H1 (cell line): ENCODE results near the gene VDAC2. TPM values are rescaled to one million over a fixed set of nuclear protein-coding genes. Genes with fewer than 3 reads are reported as not detected.

ENCODE experiments used
- CTCF ChIA-PET: fragments of 300-600 bp; sonication (Branson Sonifier 250); formaldehyde crosslinking; loops from one replicate; lab custom pipeline; 2021; ENCODE audit not compliant: partially characterized antibody; lab: Charles Lee
- POLR2A ChIA-PET: fragments of 300-600 bp; sonication (Branson Sonifier 250); formaldehyde crosslinking; loops from one replicate; lab custom pipeline; 2021; ENCODE audit warnings: inconsistent platforms; ENCODE audit not compliant: partially characterized antibody; lab: Charles Lee
- DNase-seq, 2 experiments: peaks; one replicate each; pipeline versions ENCODE4 v3.0.0 to v3.0.0-alpha.2; 2010 to 2022; ENCODE audit warnings: low spot score in 2 of 2, low read depth in 1 of 2, mixed read lengths in 1 of 2
- FAIRE-seq: peaks from 2 replicates; lab custom pipeline; 2011; peaks lifted over from hg19 to GRCh38; lab: Jason Lieb, UNC
- H2AFZ ChIP-seq: 2 replicates; pipeline ENCODE4 v1.8.1; 2012; ENCODE audit warnings: low read length, inconsistent platforms
- H2AK5ac ChIP-seq: 2 replicates; pipeline ENCODE4 v1.6.1; 2013; ENCODE audit warnings: low read depth, low read length
- H2BK120ac ChIP-seq: replicated peaks from 2 replicates; pipeline ENCODE3; 2013; ENCODE audit warnings: low read depth, low read length, inconsistent platforms
- H2BK12ac ChIP-seq: 2 replicates; pipeline ENCODE4 v1.6.1; 2013; ENCODE audit warnings: low read depth, low read length
- H2BK15ac ChIP-seq: 2 replicates; pipeline ENCODE4 v1.6.1; 2013; ENCODE audit warnings: low read length
- H2BK20ac ChIP-seq: 2 replicates; pipeline ENCODE4 v1.6.1; 2013; ENCODE audit warnings: low read length
- H2BK5ac ChIP-seq: 2 replicates; pipeline ENCODE4 v1.6.1; 2013; ENCODE audit warnings: low read depth, low read length
- H3K14ac ChIP-seq: 2 replicates; pipeline ENCODE4 v1.6.1; 2013; ENCODE audit warnings: inconsistent platforms; ENCODE audit not compliant: insufficient read length
- H3K18ac ChIP-seq: 2 replicates; pipeline ENCODE4 v1.6.1; 2013; ENCODE audit warnings: low read length; ENCODE audit errors: extremely low read depth
- H3K23ac ChIP-seq: 2 replicates; pipeline ENCODE4 v1.6.1; 2013; ENCODE audit warnings: inconsistent platforms; ENCODE audit not compliant: insufficient read length
- H3K23me2 ChIP-seq: 2 replicates; pipeline ENCODE4 v1.6.1; 2013; ENCODE audit warnings: low read depth, low read length
- H3K27ac ChIP-seq: 2 replicates; pipeline ENCODE4 v1.6.1; 2011; ENCODE audit warnings: low read depth, low read length, inconsistent platforms
- H3K27me3 ChIP-seq, 4 experiments: replicated peaks in 1 of 4; 1 replicate in 1 of 4; 2 replicates in 3 of 4; pipeline versions ENCODE4 v1.6.1 to v1.8.1; 2011 to 2013; ENCODE audit warnings: low read length in 3 of 4, mild to moderate bottlenecking in 3 of 4, inconsistent platforms in 2 of 4, mixed read lengths in 2 of 4, moderate library complexity in 1 of 4; ENCODE audit not compliant: control insufficient read depth in 3 of 4, insufficient read depth in 3 of 4; ENCODE audit errors: extremely low read depth in 1 of 4
- H3K36me3 ChIP-seq, 4 experiments: 2 replicates each; pipeline versions ENCODE4 v1.6.1 to v1.8.1; 2011 to 2013; ENCODE audit warnings: mild to moderate bottlenecking in 4 of 4, low read length in 3 of 4, moderate library complexity in 2 of 4, control low read depth in 1 of 4, inconsistent platforms in 1 of 4; ENCODE audit not compliant: insufficient read depth in 4 of 4, control insufficient read depth in 2 of 4
- H3K4ac ChIP-seq: replicated peaks from 2 replicates; pipeline ENCODE3; 2013; ENCODE audit warnings: low read length, low read depth, mixed read lengths, inconsistent platforms; ENCODE audit not compliant: insufficient read length
- H3K4me1 ChIP-seq, 4 experiments: replicated peaks in 1 of 4; 1 replicate in 1 of 4; 2 replicates in 3 of 4; pipeline versions ENCODE4 v1.6.1 to v1.8.1; 2011 to 2013; ENCODE audit warnings: low read length in 3 of 4, inconsistent platforms in 2 of 4, mixed read lengths in 1 of 4; ENCODE audit not compliant: insufficient read depth in 4 of 4, control insufficient read depth in 3 of 4
- H3K4me2 ChIP-seq, 2 experiments: 2 replicates each; pipeline versions ENCODE4 v1.6.1 to v1.8.1; 2011 to 2013; ENCODE audit warnings: low read depth in 2 of 2, low read length in 2 of 2, control low read depth in 1 of 2, inconsistent platforms in 1 of 2, mild to moderate bottlenecking in 1 of 2; ENCODE audit not compliant: insufficient read depth in 1 of 2
- H3K4me3 ChIP-seq, 4 experiments: fragments of 200-600, 300-600 bp in 1 of 4; sonication (generic), shearing (Covaris generic), sonication (Bioruptor Twin) in 1 of 4; 2 replicates each; pipeline versions ENCODE4 v1.5.1 to v1.8.1; 2011 to 2016; ENCODE audit warnings: low read length in 4 of 4, low read depth in 3 of 4, control low read depth in 2 of 4, inconsistent platforms in 2 of 4, mild to moderate bottlenecking in 2 of 4, mixed read lengths in 1 of 4, moderate library complexity in 1 of 4; ENCODE audit not compliant: insufficient read depth in 2 of 4; ENCODE audit errors: extremely low read depth in 1 of 4
- H3K56ac ChIP-seq: replicated peaks from 2 replicates; pipeline ENCODE3; 2013; ENCODE audit warnings: low read depth, mild to moderate bottlenecking, mixed read lengths, low read length, inconsistent platforms; ENCODE audit not compliant: insufficient read length
- H3K79me1 ChIP-seq: 2 replicates; pipeline ENCODE4 v1.6.1; 2013; ENCODE audit warnings: low read depth, low read length, control low read depth
- H3K79me2 ChIP-seq, 2 experiments: 2 replicates each; pipeline versions ENCODE4 v1.6.1 to v1.8.1; 2012 to 2013; ENCODE audit warnings: low read length in 2 of 2, mild to moderate bottlenecking in 2 of 2, inconsistent platforms in 1 of 2; ENCODE audit not compliant: insufficient read depth in 2 of 2, control insufficient read depth in 1 of 2
- H3K9ac ChIP-seq, 4 experiments: replicated peaks in 1 of 4; 1 replicate in 1 of 4; 2 replicates in 3 of 4; pipeline versions ENCODE4 v1.6.1 to v1.8.1; 2011 to 2013; ENCODE audit warnings: low read depth in 3 of 4, low read length in 3 of 4, control low read depth in 2 of 4, mild to moderate bottlenecking in 2 of 4, moderate library complexity in 2 of 4, inconsistent platforms in 1 of 4; ENCODE audit errors: extremely low read depth in 1 of 4
- H3K9me3 ChIP-seq, 2 experiments: 2 replicates each; pipeline versions ENCODE4 v1.6.1 to v1.8.1; 2012 to 2013; ENCODE audit warnings: mild to moderate bottlenecking in 2 of 2, moderate library complexity in 2 of 2, control low read depth in 1 of 2, inconsistent platforms in 1 of 2, low read depth in 1 of 2, low read length in 1 of 2, mixed read lengths in 1 of 2; ENCODE audit not compliant: insufficient read depth in 2 of 2
- H4K20me1 ChIP-seq, 2 experiments: replicated peaks in 1 of 2; 2 replicates each; pipeline versions ENCODE3 to v1.8.1; 2011 to 2013; ENCODE audit warnings: inconsistent platforms in 2 of 2, low read length in 2 of 2, mild to moderate bottlenecking in 1 of 2; ENCODE audit not compliant: insufficient read depth in 2 of 2, control insufficient read depth in 1 of 2
- H4K5ac ChIP-seq: 2 replicates; pipeline ENCODE4 v1.6.1; 2013; ENCODE audit warnings: low read length, low read depth, mixed read lengths, inconsistent platforms; ENCODE audit not compliant: insufficient read length
- H4K8ac ChIP-seq: 2 replicates; pipeline ENCODE4 v1.8.0; 2013; ENCODE audit warnings: mild to moderate bottlenecking, moderate library complexity, low read length, inconsistent platforms; ENCODE audit not compliant: insufficient read depth; ENCODE audit errors: extremely low read depth
- H4K91ac ChIP-seq: replicated peaks from 2 replicates; pipeline ENCODE3; 2013; ENCODE audit warnings: low read length, mixed read lengths, inconsistent platforms; ENCODE audit not compliant: insufficient read length
- ASH2L ChIP-seq: fragments of 200-600, 300-600 bp; sonication (generic); IDR thresholded peaks from one replicate; pipeline ENCODE4 v1.7.1; 2017; ENCODE audit warnings: low read length
- BCL11A ChIP-seq, 2 experiments: IDR thresholded peaks; one replicate each; pipeline ENCODE4 v1.6.1; 2011; ENCODE audit warnings: low read depth in 2 of 2, low read length in 2 of 2, mild to moderate bottlenecking in 2 of 2
- BRCA1 ChIP-seq: IDR thresholded peaks from 2 replicates; pipeline ENCODE4 v1.6.1; 2012; ENCODE audit warnings: low read depth, low read length, improper control_type of control experiment
- KDM1A ChIP-seq: fragments of 200-600, 300-600 bp; sonication (generic); IDR thresholded peaks from 2 replicates; pipeline ENCODE4 v1.7.1; 2016; ENCODE audit warnings: mild to moderate bottlenecking, low read length, borderline replicate concordance
- NRF1 ChIP-seq: IDR thresholded peaks from 2 replicates; pipeline ENCODE4 v1.6.1; 2011; ENCODE audit warnings: mild to moderate bottlenecking, low read depth, low read length, improper control_type of control experiment
- POLR2AphosphoS5 ChIP-seq: IDR thresholded peaks from 2 replicates; pipeline ENCODE4 v1.6.1; 2011; ENCODE audit warnings: low read depth, low read length
- RFX5 ChIP-seq: IDR thresholded peaks from 2 replicates; pipeline ENCODE4 v1.6.1; 2011; ENCODE audit warnings: low read depth, low read length, improper control_type of control experiment, borderline replicate concordance
- SIN3A ChIP-seq, 2 experiments: IDR thresholded peaks in 1 of 2; conservative IDR thresholded peaks in 1 of 2; 2 replicates each; pipeline ENCODE4 v1.6.1; 2011 to 2012; ENCODE audit warnings: low read length in 2 of 2, improper control_type of control experiment in 1 of 2, low read depth in 1 of 2, mild to moderate bottlenecking in 1 of 2
- TAF1 ChIP-seq: IDR thresholded peaks from 2 replicates; pipeline ENCODE4 v1.6.1; 2011; ENCODE audit warnings: mild to moderate bottlenecking, low read depth, low read length
- TEAD4 ChIP-seq: IDR thresholded peaks from 2 replicates; pipeline ENCODE4 v1.6.1; 2012; ENCODE audit warnings: low read depth, low read length, inconsistent platforms, mixed read lengths
- WGBS, 2 experiments: shearing (Covaris generic) in 1 of 2; methylation state at CpG; one replicate each; pipeline versions ENCODE4 v1.1.6 to v1.1.7; 2013 to 2015; ENCODE audit warnings: low lambda C conversion rate in 2 of 2, mixed read lengths in 2 of 2, inconsistent platforms in 1 of 2, low coverage in 1 of 2, missing lambda C conversion rate in 1 of 2; ENCODE audit not compliant: insufficient replicate concordance in 2 of 2, insufficient coverage in 1 of 2, insufficient read length in 1 of 2; ENCODE audit errors: extremely low coverage in 1 of 2, missing lambda C conversion rate in 1 of 2; 5-methylcytosine and 5-hydroxymethylcytosine counted together
- polyA plus RNA-seq, 7 experiments: library from polyadenylated mRNA; depleted of rRNA in 3 of 7; stranded (reverse) in 5 of 7; unstranded in 2 of 7; fragments of >200 nt in 5 of 7; fragments of 200-250 nt in 2 of 7; gene quantifications; 1 replicate in 5 of 7; 2 replicates in 1 of 7; 4 replicates in 1 of 7; pipeline versions ENCODE4 v1.2.1 to v1.2.3, GENCODE V29; 2011 to 2013; ENCODE audit warnings: missing spikeins in 2 of 7, mixed read lengths in 2 of 7
- total RNA-seq: library from RNA; stranded (reverse); fragmentation: NEBNext Ultra II Directional; extraction: Animal tissue kit (Norgen Biotek cat#: 25700); gene quantifications from 2 replicates; pipeline ENCODE4 v1.2.1, GENCODE V29; 2021

Gene VDAC2
- total and polyA plus RNA-seq, 2 of the 8 experiments (the other 6 are each of a cell fraction or from before 2014, with no cell fraction given): 89.8 to 284 TPM

- Histone ChIP-seq H2AFZ (no peak overlapping the region), H3K56ac (no peak overlapping the region), H4K8ac (no peak overlapping the region), H3K14ac (no peak overlapping the region), H2BK20ac (no peak overlapping the region), H2AK5ac (no peak overlapping the region), H3K27me3 (no peaks in the 10 kb centered on the region), H4K20me1 (no peaks in the 10 kb centered on the region), H3K79me1 (no peaks in the 10 kb centered on the region), H3K27ac (no peak overlapping the region), H3K4me3 (no peak overlapping the region), H3K79me2 (no peaks in the 10 kb centered on the region), H3K18ac (no peak overlapping the region), H3K4me2 (no peak overlapping the region), H3K9ac (no peak overlapping the region), H2BK5ac (no peak overlapping the region), H2BK120ac (no peak overlapping the region), H4K91ac (no peak overlapping the region), H3K4ac (no peak overlapping the region), H2BK15ac (no peak overlapping the region), H2BK12ac (no peak overlapping the region), H3K9me3 (peaks cover 12 to 17% of the 10 kb centered on the region in 2 experiments), H3K23ac (no peak overlapping the region), H4K5ac (no peak overlapping the region), H3K23me2 (no peaks in the 10 kb centered on the region), H3K36me3 (no peaks in the 10 kb centered on the region), H3K4me1 (peaks cover 0 to under 1% (median under 1%) of the 10 kb centered on the region in 4 experiments; a peak in 2 of 7 replicates)
- ChIA-PET CTCF (interaction anchor here (0.8 kb wide), 1 partner anchor 14 kb away, joined by 5 read pairs; no protein-coding TSS in a partner anchor), POLR2A (no interaction called here)
- WGBS, 2 experiments: 94% methylated on average over 3 of the region's 3 CpGs; no CpG with 5 or more reads in 1 of the 2 experiments
- no peak for DNase-seq
- FAIRE-seq: no peak
- TF ChIP-seq TEAD4: no peak
- no peak for TF ChIP-seq POLR2AphosphoS5
- TF ChIP-seq NRF1: no peak
- no peak for TF ChIP-seq BRCA1
- TF ChIP-seq TAF1: no peak
- TF ChIP-seq RFX5: no peak
- no peak for TF ChIP-seq KDM1A
- TF ChIP-seq SIN3A (conservative IDR thresholded peaks at IDR 0.05 in 1 of 2, IDR thresholded peaks at IDR 0.05 in 1 of 2; ENCODE audit: low read depth in 1 of 2, low read length in 2 of 2): no peak
- no peak for TF ChIP-seq BCL11A (IDR thresholded peaks at IDR 0.05; ENCODE audit: low read depth in 2 of 2, low read length in 2 of 2)
- TF ChIP-seq ASH2L: no peak
These were observed 40.3 kb downstream of the VDAC2 start for GRCh38 chr10:75250934-75251333.
